Activated T-cell treated with anti-CD3 and anti-CD28 coated beads, Interleukin-2, amount 50 U/mL, for 72 hours (primary cell): Measurements from ENCODE around the gene TET1. TPM values are rescaled to one million over a fixed set of nuclear protein-coding genes. Genes with fewer than 3 reads are reported as not detected.
A peak's percentile ranks its signal among the peaks of the same experiment; 100 is the strongest.
"Not testable (repeated sequence)": the region's sequence is repeated elsewhere in the genome, so short reads cannot be mapped to it uniquely, and the experiment has no call there.

Experiments
- ATAC-seq, 2 donors: fragments of 150-1000 bp; cut with Tn5 transposase; replicated peaks in 1 of 2; 2 replicates each; pipeline ENCODE4 v1.10.0; 2021; ENCODE audit warnings: moderate library complexity in 2 of 2, mild to moderate bottlenecking in 1 of 2
- DNase-seq, 2 donors: peaks; one replicate each; pipeline ENCODE4 v3.0.0; 2021 to 2022; ENCODE audit warnings: mixed read lengths in 1 of 2
- H3K27ac Mint-ChIP-seq: one replicate; pipeline ENCODE4 v1.8.0; 2022; ENCODE audit warnings: mild to moderate bottlenecking, moderate library complexity, mixed read lengths
- H3K27me3 Mint-ChIP-seq: one replicate; pipeline ENCODE4 v1.8.0; 2022; ENCODE audit warnings: low read depth, mixed read lengths
- H3K36me3 Mint-ChIP-seq, 2 donors: one replicate each; pipeline ENCODE4 v1.8.0; 2022; ENCODE audit warnings: mixed read lengths in 2 of 2, mild to moderate bottlenecking in 1 of 2; ENCODE audit not compliant: insufficient read depth in 2 of 2
- H3K4me1 Mint-ChIP-seq: one replicate; pipeline ENCODE4 v1.8.0; 2022; ENCODE audit warnings: low read depth, mixed read lengths
- H3K4me3 Mint-ChIP-seq, 2 donors: one replicate each; pipeline ENCODE4 v1.8.0; 2022; ENCODE audit warnings: mild to moderate bottlenecking in 2 of 2, mixed read lengths in 2 of 2, moderate library complexity in 2 of 2
- H3K9me3 Mint-ChIP-seq, 2 donors: one replicate each; pipeline ENCODE4 v1.8.0; 2022; ENCODE audit warnings: mixed read lengths in 2 of 2
- total RNA-seq, 2 donors: library from RNA; stranded (reverse); gene quantifications; one replicate each; pipeline ENCODE4 v1.2.3, GENCODE V29; 2022

The TET1 gene
- total RNA-seq, 2 donors from 2014 or later, result 0.69 to 0.91 TPM

DNA sequence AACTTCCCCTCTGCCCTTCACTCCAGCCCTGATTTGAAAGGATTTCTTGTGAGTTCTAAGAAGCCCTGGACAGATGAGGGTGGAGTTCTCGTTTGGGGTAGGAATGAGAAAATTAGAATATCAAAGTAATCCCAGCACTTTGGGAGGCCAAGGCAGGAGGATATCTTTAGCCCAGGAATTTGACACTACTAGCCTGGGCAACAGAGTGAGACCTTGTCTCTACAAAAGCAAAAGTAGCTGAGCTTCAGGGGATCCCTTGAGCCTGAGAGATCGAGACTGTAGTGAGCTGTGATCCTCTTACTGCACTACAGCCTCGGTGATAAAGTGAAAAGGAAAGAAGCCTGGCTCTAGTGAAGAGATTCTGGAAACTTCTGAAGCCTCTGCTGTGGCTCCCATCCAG, 76.2 kb downstream of the TET1 start:
- no peak for ATAC-seq
- H3K27ac Mint-ChIP-seq, result no peak overlapping the region
- no peak for DNase-seq
- H3K36me3 Mint-ChIP-seq, result no peaks in the 10 kb centered on the region
- H3K9me3 Mint-ChIP-seq, result no peaks in the 10 kb centered on the region
- no peak overlapping the region for H3K4me3 Mint-ChIP-seq
- no peaks in the 10 kb centered on the region for H3K4me1 Mint-ChIP-seq
- H3K27me3 Mint-ChIP-seq, result no peaks in the 10 kb centered on the region

DNA sequence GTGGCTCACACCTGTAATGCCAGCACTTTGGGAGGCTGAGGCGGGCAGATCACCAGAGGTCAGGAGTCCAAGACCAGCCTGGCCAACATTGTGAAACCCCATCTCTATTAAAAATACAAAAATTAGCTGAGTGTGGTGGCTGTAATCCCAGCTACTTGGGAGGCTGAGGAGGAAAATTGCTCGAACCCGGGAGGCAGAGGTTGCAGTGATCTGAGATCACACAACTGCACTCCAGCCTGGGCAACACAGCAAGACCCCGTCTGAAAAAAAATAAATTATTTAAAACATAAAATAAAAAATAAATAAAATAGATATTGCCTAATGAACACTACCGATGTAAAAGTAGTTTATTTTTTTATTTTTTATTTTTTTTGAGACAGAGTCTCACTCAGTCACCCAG, 83.4 kb downstream of the TET1 start:
- not testable (repeated sequence) for H3K4me1 Mint-ChIP-seq, DNase-seq, H3K9me3 Mint-ChIP-seq, H3K36me3 Mint-ChIP-seq, ATAC-seq, H3K27ac Mint-ChIP-seq, H3K4me3 Mint-ChIP-seq, H3K27me3 Mint-ChIP-seq

DNA sequence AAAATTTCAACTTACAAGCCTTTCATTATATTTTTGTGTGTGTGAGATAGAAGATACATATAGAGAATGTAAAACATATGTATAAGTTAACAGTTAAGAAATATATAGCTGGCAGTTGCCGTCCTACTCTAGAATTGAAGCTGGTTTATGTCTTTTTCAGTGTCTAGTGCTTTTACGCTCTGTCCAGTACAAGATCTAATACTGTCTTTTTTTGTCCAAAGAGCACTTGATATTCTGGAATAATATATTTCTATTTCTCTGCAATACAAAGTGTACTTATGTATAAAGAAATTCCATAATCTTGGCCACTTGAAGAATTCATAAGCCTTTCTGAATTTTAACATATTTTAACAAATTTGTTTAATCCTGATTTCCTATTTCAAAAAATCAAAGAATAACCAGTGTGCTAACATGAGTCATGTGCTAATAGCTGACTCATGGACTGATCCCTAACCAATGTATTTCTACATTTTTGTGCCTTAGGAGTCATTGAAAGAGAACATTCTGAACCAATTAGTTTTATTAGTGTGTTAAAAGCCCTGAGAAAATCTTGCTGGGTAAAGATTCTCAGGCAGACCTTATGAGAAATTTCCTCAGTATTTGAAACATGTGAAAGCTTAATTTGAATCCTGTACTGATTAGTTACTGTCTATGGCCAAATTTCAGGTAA, 87.7 kb downstream of the TET1 start:
- no peak for ATAC-seq
- H3K36me3 Mint-ChIP-seq, result no peaks in the 10 kb centered on the region
- DNase-seq, result no peak
- no peaks in the 10 kb centered on the region for H3K27me3 Mint-ChIP-seq
- H3K4me3 Mint-ChIP-seq, result no peak overlapping the region
- H3K4me1 Mint-ChIP-seq, result no peaks in the 10 kb centered on the region
- no peak overlapping the region for H3K27ac Mint-ChIP-seq
- no peaks in the 10 kb centered on the region for H3K9me3 Mint-ChIP-seq

DNA sequence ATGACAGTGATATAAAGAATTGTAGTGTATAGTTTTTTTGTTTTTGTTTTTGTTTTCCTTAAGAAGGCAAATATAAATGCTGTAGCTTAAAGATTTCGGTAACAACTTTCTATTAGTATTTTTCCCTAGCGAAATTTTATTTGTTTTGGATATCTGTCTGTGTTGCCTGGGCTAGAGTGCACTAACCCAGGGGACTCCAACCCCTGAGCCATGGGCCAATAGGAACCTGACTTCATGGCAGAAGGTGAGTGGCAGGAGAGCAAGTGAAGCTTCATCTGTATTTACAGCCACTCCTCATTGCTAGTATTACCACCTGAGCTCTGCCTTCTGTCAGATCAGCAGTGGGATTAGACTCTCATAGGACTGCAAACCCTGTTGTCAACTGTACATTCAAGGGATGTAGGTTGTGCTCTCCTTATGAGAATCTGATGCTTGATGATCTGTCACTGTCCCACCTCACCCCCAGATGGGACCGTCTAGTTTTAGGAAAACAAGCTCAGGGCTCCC, 95.5 kb downstream of the TET1 start:
- no peaks in the 10 kb centered on the region for H3K9me3 Mint-ChIP-seq
- H3K27me3 Mint-ChIP-seq, result no peaks in the 10 kb centered on the region
- H3K4me1 Mint-ChIP-seq, result no peaks in the 10 kb centered on the region
- H3K4me3 Mint-ChIP-seq, result no peak overlapping the region
- ATAC-seq, result no peak
- H3K27ac Mint-ChIP-seq, result no peak overlapping the region
- H3K36me3 Mint-ChIP-seq, result no peaks in the 10 kb centered on the region
- DNase-seq, result no peak

DNA sequence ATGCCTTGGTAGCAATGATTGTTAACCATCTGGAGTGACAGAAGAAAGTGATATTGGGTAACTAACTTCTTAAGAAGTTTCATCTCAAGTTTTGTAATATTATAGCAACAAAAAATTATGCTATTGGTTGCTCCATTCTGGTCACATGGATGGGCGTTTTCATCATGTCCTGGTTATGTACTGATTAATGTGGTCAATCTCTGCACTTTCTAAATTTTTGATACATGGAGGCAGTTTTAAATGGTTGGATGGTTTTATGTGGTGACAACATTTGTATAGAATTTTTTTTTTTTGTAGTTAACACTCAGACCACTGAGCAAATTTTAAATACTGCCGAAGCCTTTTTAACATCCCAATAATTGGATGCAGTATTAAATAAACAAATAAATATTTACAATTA, 105.7 kb downstream of the TET1 start:
- no peaks in the 10 kb centered on the region for H3K27me3 Mint-ChIP-seq
- no peak overlapping the region for H3K27ac Mint-ChIP-seq
- no peaks in the 10 kb centered on the region for H3K36me3 Mint-ChIP-seq
- no peak overlapping the region for H3K4me3 Mint-ChIP-seq
- no peak for DNase-seq
- H3K9me3 Mint-ChIP-seq, result no peaks in the 10 kb centered on the region
- no peaks in the 10 kb centered on the region for H3K4me1 Mint-ChIP-seq
- no peak for ATAC-seq

GRCh38 chr10:68666280-68666760, 106.2 kb downstream of the TET1 start:
- ATAC-seq (peak in 1 of 2 donors; percentile 73), DNase-seq (no peak)
- Mint-ChIP-seq H3K4me3 (peak overlapping the region in 1 of 2 donors; percentile 23), H3K4me1 (no peaks in the 10 kb centered on the region), H3K27me3 (no peaks in the 10 kb centered on the region), H3K9me3 (no peaks in the 10 kb centered on the region), H3K36me3 (no peaks in the 10 kb centered on the region), H3K27ac (no peak overlapping the region)

DNA sequence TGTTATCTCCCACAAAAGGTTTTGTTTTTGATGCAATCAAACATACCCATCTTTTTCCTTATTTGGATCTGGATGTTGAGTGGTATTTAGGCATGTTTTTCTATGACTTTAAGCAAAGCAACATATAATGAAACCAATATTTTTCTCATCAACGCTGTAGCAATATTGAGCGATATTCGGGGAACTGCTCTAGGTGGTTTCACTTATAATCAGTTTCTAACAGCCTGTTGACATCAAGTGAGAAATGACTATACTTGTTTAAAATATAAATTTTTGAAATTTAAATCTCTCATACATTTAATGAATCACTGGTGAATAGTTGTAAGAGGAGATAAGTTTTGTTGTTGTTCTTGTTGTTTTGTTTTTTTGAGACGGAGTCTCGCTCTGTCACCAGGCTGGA, 108.1 kb downstream of the TET1 start:
- DNase-seq (no peak), ATAC-seq (peak in 1 of 2 donors; percentile 75)
- no peaks in the 10 kb centered on the region for H3K4me1 Mint-ChIP-seq
- H3K9me3 Mint-ChIP-seq, result no peaks in the 10 kb centered on the region
- H3K36me3 Mint-ChIP-seq, result no peaks in the 10 kb centered on the region
- peak overlapping the region; percentile 72 for H3K27ac Mint-ChIP-seq
- no peaks in the 10 kb centered on the region for H3K27me3 Mint-ChIP-seq
- H3K4me3 Mint-ChIP-seq, result peak overlapping the region; percentile 8 to 81

DNA sequence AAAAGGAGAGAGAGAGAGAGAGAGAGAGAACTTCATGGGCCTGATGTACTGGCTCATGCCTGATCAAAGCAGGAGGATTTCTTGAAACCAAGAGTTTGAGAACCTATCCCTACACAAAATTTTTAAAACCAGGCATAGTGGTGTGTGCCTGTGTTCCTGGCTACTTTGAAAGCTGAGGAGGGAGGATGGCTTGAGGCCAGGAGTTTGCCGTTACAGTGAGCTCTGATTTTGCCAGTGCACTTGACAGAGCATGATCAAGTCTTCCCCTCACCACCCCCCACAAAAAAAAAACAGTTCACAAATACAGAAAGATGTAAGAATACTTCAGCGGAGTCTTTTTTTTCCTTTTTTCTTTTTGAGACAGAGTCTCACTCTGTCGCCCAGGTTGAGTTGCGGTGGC, 108.8 kb downstream of the TET1 start:
- Mint-ChIP-seq H3K27ac (peak overlapping the region; percentile 72), H3K36me3 (no peaks in the 10 kb centered on the region), H3K4me1 (no peaks in the 10 kb centered on the region), H3K9me3 (no peaks in the 10 kb centered on the region), H3K4me3 (no peak overlapping the region), H3K27me3 (no peaks in the 10 kb centered on the region)
- ATAC-seq (no peak), DNase-seq (no peak)

- Mint-ChIP-seq H3K9me3 (no peaks in the 10 kb centered on the region), H3K27ac (peak overlapping the region; percentile 62), H3K4me1 (peaks cover 7% of the 10 kb centered on the region), H3K4me3 (peak overlapping the region; percentile 27 to 68), H3K27me3 (no peaks in the 10 kb centered on the region), H3K36me3 (no peaks in the 10 kb centered on the region)
- peak in 1 of 2 donors; percentile 22 for DNase-seq
- peak; percentile 36 to 89 for ATAC-seq
Measured at GRCh38 chr10:68684413-68684812, 124.3 kb downstream of the TET1 start.

DNA sequence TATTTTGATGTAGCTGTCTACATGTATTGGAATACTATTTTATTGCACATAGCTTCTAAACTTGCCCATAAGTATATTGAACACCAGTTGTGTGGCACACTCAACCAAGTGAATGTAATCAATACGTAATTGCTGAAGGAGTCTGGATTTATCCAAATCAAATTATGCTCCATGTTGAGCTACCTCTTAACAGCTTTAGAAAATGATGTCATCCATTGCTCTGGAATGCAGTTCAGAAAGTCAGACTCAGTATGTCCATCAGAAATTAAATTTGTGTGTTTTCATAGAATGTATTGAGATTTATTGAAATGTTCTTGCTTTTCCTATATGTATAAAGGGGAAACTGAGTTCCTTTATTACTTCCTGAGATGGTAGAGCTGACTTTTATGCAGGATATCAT, 135.9 kb downstream of the TET1 start:
- ATAC-seq, result no peak
- Mint-ChIP-seq H3K9me3 (no peaks in the 10 kb centered on the region), H3K27ac (no peak overlapping the region), H3K36me3 (no peaks in the 10 kb centered on the region), H3K27me3 (no peaks in the 10 kb centered on the region), H3K4me3 (no peak overlapping the region), H3K4me1 (no peaks in the 10 kb centered on the region)
- no peak for DNase-seq

DNA sequence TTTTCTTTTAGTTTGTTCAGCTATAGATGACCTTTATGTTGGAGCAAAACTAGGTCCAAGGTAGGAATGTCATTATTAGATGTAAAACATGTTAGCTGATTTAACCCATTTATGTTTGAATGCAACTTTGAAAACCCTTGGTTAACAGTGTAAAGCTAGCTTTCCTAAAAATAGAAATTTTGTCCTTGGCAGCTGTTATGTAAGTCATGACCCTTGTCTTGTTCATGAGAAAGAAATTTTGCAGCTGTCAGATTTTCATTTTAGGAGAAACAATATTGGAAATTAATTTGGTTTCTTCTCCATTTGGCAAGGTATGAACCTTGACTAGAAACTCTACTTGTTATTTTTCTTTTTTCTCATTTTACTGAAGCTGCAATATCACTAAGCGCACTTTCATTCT, 137.0 kb downstream of the TET1 start:
- no peak for DNase-seq
- Mint-ChIP-seq H3K36me3 (no peaks in the 10 kb centered on the region), H3K27me3 (no peaks in the 10 kb centered on the region), H3K4me1 (no peaks in the 10 kb centered on the region), H3K27ac (no peak overlapping the region), H3K9me3 (no peaks in the 10 kb centered on the region), H3K4me3 (no peak overlapping the region)
- ATAC-seq, result no peak

DNA sequence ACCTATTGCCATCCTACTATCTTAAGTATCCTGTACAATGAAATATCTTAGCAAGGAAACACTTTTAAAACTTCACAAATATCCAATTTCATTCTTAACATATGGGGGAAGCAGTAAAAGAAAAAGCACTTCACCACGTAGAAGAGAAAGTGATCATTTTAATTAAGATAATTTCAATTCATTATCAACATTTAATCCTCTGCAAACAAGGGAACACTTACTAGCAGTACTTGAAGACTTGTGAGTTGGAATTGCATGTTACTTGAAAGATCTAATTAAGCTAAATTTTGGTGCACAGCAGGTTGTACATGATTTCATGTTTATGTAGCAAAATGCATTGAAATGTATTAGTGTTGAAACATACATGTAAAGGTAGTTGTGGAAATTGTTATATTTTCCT, 140.1 kb downstream of the TET1 start:
- no peaks in the 10 kb centered on the region for H3K36me3 Mint-ChIP-seq
- ATAC-seq, result no peak

GRCh38 chr10:68705548-68705947, 145.4 kb downstream of the TET1 start:
- Mint-ChIP-seq H3K9me3 (no peaks in the 10 kb centered on the region), H3K27ac (no peak overlapping the region), H3K4me1 (no peaks in the 10 kb centered on the region), H3K27me3 (no peaks in the 10 kb centered on the region), H3K4me3 (no peak overlapping the region), H3K36me3 (no peaks in the 10 kb centered on the region)
- DNase-seq, result no peak
- ATAC-seq, result no peak

More for the DNA sequence above, 140.1 kb downstream of the TET1 start:
- Mint-ChIP-seq H3K4me1 (no peaks in the 10 kb centered on the region), H3K27me3 (no peaks in the 10 kb centered on the region), H3K27ac (no peak overlapping the region), H3K9me3 (no peaks in the 10 kb centered on the region), H3K4me3 (no peak overlapping the region)
- no peak for DNase-seq

- H3K9me3 Mint-ChIP-seq, H3K4me1 Mint-ChIP-seq, ATAC-seq, H3K27me3 Mint-ChIP-seq, H3K36me3 Mint-ChIP-seq, H3K27ac Mint-ChIP-seq, H3K4me3 Mint-ChIP-seq, DNase-seq: not testable (repeated sequence)
Measured at GRCh38 chr10:68708987-68709386, 148.8 kb downstream of the TET1 start.
